ENCODE results near the gene PDZD2.
A peak's percentile ranks its signal among the peaks of the same experiment; 100 is the strongest.
"Not testable (repeated sequence)": the region's sequence is repeated elsewhere in the genome, so short reads cannot be mapped to it uniquely, and the experiment has no call there.

Gene PDZD2

DNA sequence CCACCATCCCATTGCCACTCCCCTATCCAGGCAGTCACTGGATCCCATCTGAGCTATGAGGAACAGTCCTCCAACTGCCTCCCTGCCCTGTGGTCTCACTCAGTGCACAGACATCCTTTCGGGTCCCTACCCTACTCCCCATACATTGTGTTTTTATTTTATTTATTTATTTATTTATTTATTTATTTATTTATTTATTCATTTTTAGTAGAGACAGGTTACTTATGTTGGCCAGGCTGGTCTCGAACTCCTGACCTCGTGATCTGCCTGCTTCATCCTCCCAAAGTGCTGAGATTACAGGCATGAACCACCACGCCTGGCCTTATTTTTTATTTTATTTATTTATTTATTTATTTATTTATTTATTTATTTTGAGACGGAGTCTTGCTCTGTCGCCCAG, 137.4 kb downstream of the PDZD2 start:
- not testable (repeated sequence) for DNase-seq

- no peak for DNase-seq
Observed at GRCh38 chr5:31776976-31777651, 138.2 kb downstream of the PDZD2 start.

GRCh38 chr5:31781772-31782171, 142.8 kb downstream of the PDZD2 start:
- DNase-seq, result no peak

- DNase-seq, result no peak
Observed at GRCh38 chr5:31783086-31783645, 144.2 kb downstream of the PDZD2 start.

DNA sequence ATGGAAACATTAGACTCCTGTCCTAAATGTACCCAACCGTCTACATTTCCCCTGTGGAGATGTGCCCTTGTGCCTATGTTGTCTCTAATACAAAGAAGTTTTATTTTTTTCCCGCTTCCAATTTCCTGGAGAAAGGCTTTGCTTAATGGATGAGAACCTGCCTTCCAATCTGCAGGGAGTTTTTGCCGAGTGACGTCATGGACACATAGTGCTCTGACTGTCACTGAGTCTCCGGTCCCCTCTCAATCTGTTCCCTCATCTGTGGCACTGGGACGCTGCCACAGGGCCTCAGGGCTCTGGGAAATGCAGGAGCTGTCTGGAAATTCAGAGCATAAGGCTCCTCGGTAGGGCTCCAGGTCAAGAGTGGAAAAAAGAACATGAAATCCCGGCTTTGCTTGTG, 144.8 kb downstream of the PDZD2 start:
- DNase-seq, result no peak

DNA sequence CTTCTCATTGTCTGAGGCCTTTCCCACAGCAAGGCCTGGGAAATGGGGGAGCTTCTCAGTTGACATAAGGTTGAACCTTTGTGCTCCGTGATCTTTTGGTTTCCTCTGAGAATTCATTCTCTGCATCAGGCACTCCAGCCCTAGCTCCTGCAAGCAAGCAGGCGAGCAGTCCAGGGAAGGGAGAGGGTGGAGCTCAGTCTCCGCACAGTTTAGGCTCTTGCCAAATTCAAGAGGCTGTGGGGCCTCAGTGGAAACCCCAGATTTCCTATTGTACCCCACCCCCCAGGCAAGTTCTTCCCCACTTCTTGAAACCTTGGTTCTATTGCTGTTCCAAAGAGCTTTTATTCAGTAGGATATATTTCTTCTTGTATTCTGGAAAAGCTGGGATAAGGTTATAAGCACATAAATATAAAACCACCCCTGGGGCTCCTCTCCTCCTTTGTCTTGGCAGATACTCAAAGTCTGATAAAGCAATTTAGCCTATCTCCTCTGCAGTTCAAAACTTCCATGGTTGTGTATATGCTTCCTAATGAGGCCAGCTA, 147.2 kb downstream of the PDZD2 start:
- no peak for DNase-seq

DNA sequence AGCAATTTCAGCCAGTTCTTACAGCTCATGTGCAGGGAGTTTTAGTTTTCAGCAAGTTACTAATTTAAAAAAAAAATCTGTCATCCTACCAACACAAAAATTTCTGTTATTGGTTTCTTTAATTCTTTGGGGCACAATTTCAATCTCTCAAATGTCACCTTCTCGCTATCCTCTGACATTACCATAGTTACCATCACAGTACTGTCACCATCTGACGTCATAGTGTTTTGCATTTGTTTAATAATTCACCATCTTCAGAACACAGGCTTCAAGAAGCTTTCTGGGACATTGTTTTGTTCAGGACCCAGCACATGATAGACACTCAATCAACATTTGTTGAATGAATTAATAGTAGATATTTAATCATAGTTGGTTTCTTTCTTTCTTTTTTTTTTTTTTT, 155.1 kb downstream of the PDZD2 start:
- DNase-seq, result no peak

DNA sequence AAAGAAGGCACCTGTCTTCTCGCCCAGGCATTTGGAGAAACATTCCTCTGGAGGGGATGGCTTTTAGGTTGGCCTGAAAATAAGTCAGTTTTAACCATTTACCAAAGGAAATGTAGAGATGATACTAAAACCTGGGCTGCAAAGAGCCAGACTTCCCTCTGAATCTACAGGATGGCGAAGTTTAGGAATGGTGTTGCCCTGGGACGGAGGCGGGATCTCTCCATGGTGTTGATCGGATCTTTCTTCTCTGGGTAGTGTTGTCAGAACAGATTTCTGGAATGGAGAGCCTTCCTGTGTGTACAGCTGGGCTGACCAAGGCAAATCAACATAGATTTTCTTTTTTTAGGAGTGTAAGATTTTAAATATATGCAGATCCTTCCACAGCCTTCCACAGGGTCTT, 159.2 kb downstream of the PDZD2 start:
- no peak for DNase-seq

DNA sequence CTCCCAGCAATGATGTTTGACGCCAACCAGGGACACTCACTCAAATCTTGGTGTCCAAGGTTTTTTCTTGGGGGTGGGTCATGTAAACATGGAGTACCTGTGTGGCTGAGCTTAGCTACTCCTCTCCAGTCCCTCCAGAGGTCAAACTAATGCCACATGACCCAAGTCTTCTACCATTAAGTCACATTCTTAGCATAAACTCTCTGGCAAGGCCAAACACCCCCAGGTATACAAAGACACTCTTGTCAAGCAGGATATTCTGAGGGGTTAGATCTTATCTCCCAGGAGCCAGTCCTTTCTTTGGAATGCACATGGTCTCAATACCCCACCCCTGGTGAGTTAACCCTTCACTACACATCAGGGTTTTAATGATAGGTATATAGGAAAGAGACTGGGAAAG, 161.4 kb downstream of the PDZD2 start:
- DNase-seq, result no peak

DNA sequence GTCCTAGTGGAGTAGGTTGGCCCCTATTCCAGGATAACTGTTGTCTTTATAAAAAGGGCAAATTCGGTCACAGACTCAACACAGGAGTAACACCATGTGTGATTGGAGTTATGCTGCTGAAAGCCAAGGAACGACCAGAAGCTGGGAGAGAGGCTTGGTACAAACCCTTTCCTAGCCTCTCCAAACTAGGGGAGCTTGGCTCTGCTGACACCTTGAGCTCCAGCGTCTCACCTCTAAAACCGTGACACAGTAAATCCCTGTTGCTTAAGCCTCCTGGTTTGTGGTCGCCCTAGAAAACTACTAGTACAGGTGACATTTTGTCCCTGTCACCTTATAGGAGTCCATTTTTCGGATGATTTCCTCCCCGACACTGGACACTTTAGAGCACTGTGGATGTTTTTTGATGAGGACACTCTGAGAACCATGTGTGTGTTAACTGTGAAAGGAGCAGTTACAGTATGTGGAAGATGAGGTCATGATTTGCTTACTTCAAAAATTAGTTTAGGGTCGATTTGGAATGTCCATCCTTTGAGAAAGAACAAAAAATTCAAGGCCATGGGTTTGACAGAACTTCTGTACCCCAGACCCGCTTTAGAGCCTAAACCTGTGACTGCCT, 167.0 kb downstream of the PDZD2 start:
- no peak for DNase-seq

DNA sequence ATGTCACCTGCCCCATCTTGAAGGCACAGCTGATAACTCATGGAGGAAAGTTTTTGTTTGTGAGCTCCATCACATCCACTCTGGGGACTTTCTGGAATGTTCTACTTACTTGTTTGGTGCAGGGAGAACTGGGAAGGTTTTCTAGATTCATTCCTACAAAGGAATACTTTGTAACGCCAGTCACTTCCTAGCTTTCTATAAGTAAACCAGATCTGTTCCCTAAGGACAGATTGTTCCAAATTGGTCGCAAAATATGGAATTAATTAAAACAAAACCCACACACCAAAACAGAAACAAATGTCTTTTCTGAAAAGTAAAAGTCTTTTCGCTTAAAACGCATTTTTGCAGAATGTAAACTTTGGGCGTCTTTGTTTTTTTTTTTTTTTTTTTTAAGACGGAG, 167.6 kb downstream of the PDZD2 start:
- no peak for DNase-seq

GRCh38 chr5:31807789-31808540, 169.0 kb downstream of the PDZD2 start:
- no peak for DNase-seq

DNA sequence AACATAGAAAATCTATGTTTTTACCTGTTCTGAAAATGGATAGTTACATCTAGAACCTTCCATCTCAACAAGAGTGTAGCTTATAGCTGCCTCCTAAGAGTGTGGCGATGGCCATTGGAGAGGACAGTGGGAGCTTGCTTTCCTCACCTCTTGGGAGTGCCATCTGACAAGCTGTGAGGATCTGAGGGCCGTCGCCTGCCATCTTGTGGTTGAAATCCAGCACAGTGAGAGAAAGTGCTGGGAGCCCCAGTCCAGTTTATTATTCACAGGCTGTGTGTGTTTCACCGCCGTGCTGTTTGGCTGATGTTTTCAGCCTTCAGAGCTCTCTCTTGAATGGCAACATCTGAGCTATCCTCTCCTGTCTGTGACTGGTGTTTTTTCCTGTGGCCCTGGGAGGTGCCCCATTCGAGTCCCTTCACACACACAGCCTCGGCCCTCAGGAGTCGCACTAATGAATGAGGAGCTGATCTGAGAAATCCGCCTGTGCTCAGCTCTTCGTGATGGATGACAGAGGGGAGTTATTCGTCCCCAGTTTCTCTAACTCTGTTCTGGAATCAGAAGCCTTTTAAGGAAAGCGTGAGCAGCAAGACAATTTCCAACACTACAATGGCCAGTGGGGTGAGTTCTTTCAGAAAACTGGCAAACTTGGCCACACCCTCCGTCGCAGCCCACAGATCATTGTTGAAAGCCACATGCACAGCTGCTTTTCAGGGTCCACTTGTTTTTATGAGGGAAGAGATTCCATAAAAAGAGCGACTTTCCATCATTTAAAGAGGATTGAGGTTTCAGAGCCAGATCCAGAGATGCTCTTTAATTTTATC, 170.3 kb downstream of the PDZD2 start:
- peak; percentile 27 to 28 for DNase-seq

DNA sequence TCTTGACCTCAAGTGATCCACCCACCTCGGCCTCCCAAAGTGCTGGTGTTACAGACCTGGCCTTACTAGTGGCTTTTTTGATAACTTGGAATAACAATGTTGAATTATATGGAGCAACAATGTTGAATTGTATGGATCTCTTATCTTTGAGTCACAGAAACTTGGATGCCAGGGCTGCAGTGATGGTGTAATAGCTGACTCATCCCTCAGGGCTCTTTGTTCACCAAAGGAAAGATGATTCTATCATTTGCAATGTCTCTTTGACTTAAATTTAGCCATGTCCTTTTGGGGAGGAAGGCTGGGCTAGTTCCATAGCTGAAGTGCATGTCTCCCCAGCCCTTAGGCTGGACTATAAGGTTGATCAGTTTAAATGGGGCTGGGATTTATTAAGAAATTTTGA, 172.3 kb downstream of the PDZD2 start:
- no peak for DNase-seq

GRCh38 chr5:31815376-31815775, 176.4 kb downstream of the PDZD2 start:
- no peak for DNase-seq

DNA sequence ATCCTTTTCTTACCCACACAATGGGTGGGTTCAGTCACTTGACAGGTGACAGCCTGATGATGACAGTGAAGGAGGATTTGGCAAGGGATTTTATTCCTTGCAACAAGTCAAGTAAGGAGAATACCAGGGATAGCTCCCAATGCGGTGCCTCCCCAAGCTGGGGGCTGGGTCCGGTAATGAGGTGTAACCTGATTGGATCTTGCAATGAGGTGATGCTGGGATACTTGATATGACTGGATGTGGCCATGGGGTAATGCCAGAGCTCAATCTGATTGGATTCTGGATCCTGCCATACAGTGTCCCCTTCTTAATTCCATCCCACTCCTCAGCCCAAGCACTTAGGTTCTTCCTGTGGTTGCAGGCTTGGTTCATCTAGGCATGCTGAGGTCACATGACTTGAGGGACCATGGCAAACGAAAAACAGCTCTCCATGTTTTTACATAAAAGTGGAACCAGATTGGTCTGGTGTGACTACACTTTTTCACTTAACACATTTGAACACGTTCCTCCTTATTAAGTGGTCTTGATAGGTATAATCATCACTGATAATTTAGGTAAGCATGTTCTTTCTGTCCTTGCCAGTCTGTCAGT, 181.1 kb downstream of the PDZD2 start:
- DNase-seq, result no peak

GRCh38 chr5:31823472-31823871, 184.5 kb downstream of the PDZD2 start:
- DNase-seq, result no peak

GRCh38 chr5:31824869-31825517, 186.1 kb downstream of the PDZD2 start:
- no peak for DNase-seq

DNA sequence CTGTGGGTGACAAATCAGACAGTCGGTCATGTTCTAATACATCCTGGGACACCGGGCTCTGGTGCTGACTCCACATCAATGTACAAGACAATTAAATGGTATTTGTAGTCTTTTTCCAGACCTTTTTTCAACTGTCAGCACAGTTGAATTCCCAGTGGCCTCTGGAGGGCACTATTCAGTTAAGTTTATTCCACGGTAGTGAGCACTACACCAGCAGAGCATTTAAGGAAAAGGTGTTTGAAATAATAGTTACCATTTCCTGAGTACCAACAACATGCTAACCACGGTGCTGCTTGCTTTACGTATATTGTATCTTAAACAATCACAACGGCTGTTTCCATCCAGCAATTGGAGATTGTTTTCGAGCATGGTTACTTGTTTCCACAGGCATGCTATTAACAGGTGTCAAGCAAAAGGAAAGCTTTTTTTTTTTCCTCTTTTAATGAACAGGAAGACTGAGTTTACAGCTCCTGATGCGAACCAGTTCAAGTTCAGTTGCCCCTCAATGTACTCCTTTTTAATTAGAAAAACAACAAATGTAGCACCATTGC, 186.7 kb downstream of the PDZD2 start:
- peak; percentile 38 to 51 for DNase-seq

DNA sequence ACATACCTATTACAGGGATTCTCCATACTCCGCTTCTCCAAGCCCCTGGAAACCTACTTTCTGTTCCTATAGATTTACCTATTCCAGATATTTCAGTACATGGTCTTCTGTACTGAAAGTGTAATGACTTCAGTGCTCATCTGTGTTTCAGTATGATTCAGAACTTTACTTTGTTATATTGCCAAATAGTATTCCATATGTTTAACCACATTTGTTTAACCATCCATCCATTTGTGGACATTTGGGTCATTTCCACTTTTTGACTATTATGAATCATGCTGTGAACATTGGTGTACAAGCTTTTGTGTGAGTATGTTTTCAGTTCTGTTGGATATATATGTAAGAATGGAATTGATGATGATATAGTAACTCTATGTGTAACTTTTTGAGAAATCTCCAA, 188.9 kb downstream of the PDZD2 start:
- no peak for DNase-seq

DNA sequence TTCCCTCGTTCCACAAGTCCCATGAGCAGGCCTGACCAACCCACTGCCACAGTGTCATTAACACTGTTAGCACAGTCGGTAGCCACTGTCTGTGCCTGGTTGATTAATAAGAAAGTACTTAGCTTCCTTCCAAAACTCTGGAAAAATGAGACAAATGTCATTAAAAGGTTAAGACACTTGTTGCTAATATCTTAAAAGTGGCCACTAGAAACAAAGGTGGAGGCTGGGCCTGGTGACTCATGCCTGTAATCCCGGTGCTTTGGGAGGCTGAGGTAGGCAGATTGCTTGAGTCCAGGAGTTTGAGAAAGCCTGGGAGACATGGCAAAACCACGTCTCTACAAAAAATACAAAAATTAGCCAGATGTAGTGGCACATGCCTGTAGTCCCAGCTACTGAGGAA, 194.0 kb downstream of the PDZD2 start:
- no peak for DNase-seq
